ENCODE measurements around the gene BPGM. TPM values are rescaled to one million over a fixed set of nuclear protein-coding genes. Genes with fewer than 3 reads are reported as not detected.
"Not testable (repeated sequence)": the region's sequence is repeated elsewhere in the genome, so short reads cannot be mapped to it uniquely, and the experiment has no call there.

The BPGM gene
- total and polyA plus RNA-seq, 7 donors: 10.1 to 55.7 (median 14.9) TPM

GRCh38 chr7:134639683-134640279 is 6.9 kb upstream of the BPGM start:
- Histone ChIP-seq H3K9me3 (no peaks in the 10 kb centered on the region), H3K36me3 (ENCODE audit: insufficient read depth in 1 of 2, low read depth in 1 of 2) (no peaks in the 10 kb centered on the region), H3K27ac (no peak overlapping the region), H3K4me3 (no peak overlapping the region), H3K4me1 (peaks cover under 1% of the 10 kb centered on the region), H3K27me3 (ENCODE audit: insufficient read depth in 3 of 3, low read length in 2 of 3) (no peaks in the 10 kb centered on the region)
- TF ChIP-seq CTCF (IDR thresholded peaks at IDR 0.05): no peak
- WGBS, 3 donors: 81 to 86% (median 84%) methylated on average over 4 of the region's 4 CpGs
- intact Hi-C loops (cut with DNase I): loop anchor here in 1 of 2 donors (10.0 kb wide), 1 partner anchor 65 kb away; no protein-coding TSS in a partner anchor
- ATAC-seq (no peak), DNase-seq (no peak)

- TF ChIP-seq CTCF (IDR thresholded peaks at IDR 0.05): no peak
- H3K27ac ChIP-seq: no peak overlapping the region
- H3K27me3 ChIP-seq (ENCODE audit: insufficient read depth in 3 of 3, low read length in 2 of 3): no peaks in the 10 kb centered on the region
- 83 to 86% (median 86%) methylated on average over 3 of the region's 3 CpGs for WGBS, 3 donors
- H3K9me3 ChIP-seq: no peaks in the 10 kb centered on the region
- ATAC-seq (no peak), DNase-seq (no peak)
- H3K4me1 ChIP-seq: peaks cover 10% of the 10 kb centered on the region
- no peaks in the 10 kb centered on the region for H3K36me3 ChIP-seq (ENCODE audit: insufficient read depth in 1 of 2, low read depth in 1 of 2)
- intact Hi-C loops (cut with DNase I): no loop called here
- H3K4me3 ChIP-seq: no peak overlapping the region
Observed at GRCh38 chr7:134640842-134641715, 5.6 kb upstream of the BPGM start.

DNA sequence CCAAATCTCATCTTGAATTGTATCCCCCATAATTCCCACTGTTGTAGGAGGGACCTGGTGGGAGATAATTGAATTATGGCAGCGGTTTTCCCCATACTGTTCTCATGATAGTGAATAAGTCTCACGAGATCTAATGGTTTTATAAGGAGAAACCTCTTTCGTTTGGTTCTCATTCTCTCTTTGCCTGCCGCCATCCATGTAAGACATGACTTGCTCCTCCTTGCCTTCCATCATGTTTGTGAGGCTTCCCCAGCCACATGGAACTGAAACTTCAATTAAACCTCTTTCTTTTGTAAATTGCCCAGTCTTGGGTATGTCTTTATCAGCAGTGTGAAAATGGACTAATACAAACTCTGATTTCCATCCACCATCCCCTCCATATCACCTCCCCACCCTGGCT is 4.7 kb upstream of the BPGM start:
- DNase-seq; intact Hi-C loops (cut with DNase I); H3K9me3 ChIP-seq; ATAC-seq; H3K4me3 ChIP-seq; H3K36me3 ChIP-seq (ENCODE audit: insufficient read depth in 1 of 2, low read depth in 1 of 2); H3K27me3 ChIP-seq (ENCODE audit: insufficient read depth in 3 of 3, low read length in 2 of 3); H3K27ac ChIP-seq: not testable (repeated sequence)
- peaks cover 10% of the 10 kb centered on the region for H3K4me1 ChIP-seq
- 79 to 82% (median 81%) methylated on average over 4 of the region's 4 CpGs for WGBS, 3 donors

GRCh38 chr7:134643131-134643530 is 3.5 kb upstream of the BPGM start:
- TF ChIP-seq CTCF (IDR thresholded peaks at IDR 0.05): no peak
- intact Hi-C loops (cut with DNase I): no loop called here

DNA sequence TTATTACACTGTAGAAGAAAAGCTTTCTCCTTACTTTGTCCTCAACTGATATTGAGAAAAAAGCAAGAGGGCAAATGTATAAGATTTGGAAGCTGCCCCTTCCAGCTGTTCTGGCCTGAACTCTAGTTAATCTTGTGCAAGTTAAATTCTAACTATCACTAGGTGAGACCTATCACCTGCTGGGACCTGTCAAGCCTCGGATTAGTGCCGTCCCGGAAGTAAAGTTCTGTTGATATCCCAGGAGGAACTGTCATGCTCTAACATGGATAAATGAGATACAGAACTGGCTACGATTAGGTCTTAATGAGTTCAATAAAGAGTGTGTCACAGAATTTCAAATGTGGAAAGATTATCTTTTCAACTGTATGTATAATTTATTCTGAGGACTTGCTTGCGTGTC is 1.2 kb upstream of the BPGM start:
- intact Hi-C loops (cut with DNase I): no loop called here
- ATAC-seq (no peak), DNase-seq (no peak)
- Histone ChIP-seq H3K4me3 (peak overlapping the region; percentile 91), H3K9me3 (no peaks in the 10 kb centered on the region), H3K36me3 (ENCODE audit: insufficient read depth in 1 of 2, low read depth in 1 of 2) (no peaks in the 10 kb centered on the region), H3K27ac (peak overlapping the region; percentile 91), H3K27me3 (ENCODE audit: insufficient read depth in 3 of 3, low read length in 2 of 3) (no peaks in the 10 kb centered on the region), H3K4me1 (peaks cover 16% of the 10 kb centered on the region)
- no peak for TF ChIP-seq CTCF (IDR thresholded peaks at IDR 0.05)
- WGBS, 3 donors: 32 to 40% (median 40%) methylated on average over 5 of the region's 5 CpGs

More at GRCh38 chr7:134643131-134643530, 3.5 kb upstream of the BPGM start:
- ATAC-seq (no peak), DNase-seq (no peak)
- H3K36me3 ChIP-seq (ENCODE audit: insufficient read depth in 1 of 2, low read depth in 1 of 2): no peaks in the 10 kb centered on the region
- H3K4me3 ChIP-seq: no peak overlapping the region
- peaks cover 10% of the 10 kb centered on the region for H3K4me1 ChIP-seq
- WGBS, 3 donors: 54 to 95% (median 85%) methylated on average over 1 of the region's 1 CpG
- no peaks in the 10 kb centered on the region for H3K9me3 ChIP-seq
- no peak overlapping the region for H3K27ac ChIP-seq
- H3K27me3 ChIP-seq (ENCODE audit: insufficient read depth in 3 of 3, low read length in 2 of 3): no peaks in the 10 kb centered on the region

Data from psoas muscle (tissue), 8 donors.